HG03575 (cell line): ENCODE data around the gene ARHGEF3.

Source experiments
- ATAC-seq: cut with Tn5 transposase; IDR thresholded peaks from one replicate; pipeline ENCODE4 v1.9.1; 2021; ENCODE audit not compliant: unreplicated experiment, insufficient number of reproducible peaks, low FRiP score; ENCODE audit errors: extremely low read depth

ARHGEF3 gene

GRCh38 chr3:56800832-56801661 lies 702 bp downstream of the ARHGEF3 start:
- ATAC-seq, result no peak

DNA sequence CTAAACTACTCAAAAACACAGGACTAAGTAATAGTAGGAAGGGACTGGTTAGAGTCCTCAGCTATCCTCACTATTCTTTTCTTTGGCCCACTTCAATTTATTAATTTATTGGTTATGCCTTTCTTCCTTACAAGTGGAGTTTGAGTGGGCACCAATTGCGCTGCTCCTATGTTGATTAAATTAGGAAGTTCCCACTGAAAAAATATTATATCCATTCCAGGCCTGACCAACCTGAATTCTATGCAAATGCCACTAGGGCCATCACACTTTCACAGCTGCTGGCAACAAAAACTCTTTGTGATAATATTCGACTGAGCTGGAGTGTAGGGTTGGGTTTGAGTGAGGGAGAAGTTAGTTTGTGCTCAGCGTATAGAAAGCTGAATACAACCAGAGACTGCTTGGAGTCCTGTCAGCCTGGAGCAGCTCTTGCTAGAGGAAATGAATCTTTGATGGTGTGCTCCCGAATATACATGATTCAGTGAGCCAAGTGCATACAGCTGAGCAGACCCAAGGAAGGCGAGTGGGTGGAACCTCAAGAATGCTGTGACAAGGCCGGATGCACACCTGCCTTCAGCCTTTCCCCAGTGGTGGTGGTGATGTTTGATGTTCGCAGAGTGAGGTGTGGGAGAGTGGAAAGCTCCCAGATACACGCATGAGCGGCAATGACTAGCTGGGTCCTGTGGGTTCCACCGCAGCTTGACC lies 1.5 kb downstream of the ARHGEF3 start:
- no peak for ATAC-seq

DNA sequence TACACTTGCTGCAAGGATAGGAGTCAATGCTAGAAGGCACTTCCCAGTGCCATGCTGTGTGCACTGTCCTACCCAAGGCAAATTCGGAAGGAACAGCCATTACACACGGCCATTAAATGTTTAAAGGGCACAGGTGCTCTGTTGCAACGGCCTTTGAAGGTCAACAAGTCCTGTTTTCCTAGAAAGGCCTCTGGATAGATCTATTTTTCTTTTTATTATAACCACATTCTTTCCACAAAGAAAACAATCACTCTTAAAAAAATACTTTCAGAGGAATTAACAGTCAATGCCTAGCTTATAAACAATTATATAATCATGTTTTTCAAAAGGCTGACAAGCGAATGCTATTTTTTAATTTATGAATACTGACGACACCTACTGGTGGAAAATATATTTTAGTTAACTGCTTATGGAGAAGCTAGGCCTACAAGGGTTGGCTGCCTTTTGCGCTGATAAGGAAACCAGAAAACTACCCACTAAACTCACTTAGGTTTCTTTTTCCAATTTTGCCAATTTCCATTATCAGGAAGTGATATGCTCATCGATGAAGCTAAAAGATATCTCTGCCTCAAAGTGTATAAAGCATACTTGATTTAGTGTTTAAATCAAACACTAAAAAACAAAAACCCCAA lies 2.4 kb downstream of the ARHGEF3 start:
- ATAC-seq, result no peak

DNA sequence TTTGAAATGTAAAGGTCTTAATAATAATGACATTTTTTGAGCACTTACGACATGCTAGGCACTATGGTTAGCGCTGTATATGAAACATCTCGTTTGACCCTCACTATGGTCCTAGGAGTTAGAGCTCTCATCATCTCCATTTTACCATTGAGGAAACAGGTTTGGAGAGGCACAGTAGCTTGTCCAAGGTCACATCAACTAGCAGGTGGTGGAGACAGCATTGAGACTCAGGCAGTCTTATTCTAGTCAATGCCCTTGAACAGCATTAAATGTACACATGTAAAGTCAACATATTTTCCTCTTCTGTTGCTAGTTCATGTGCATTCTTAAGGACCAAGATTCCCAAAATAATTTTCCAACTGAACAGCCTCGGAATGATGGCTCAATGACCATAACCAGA lies 4.8 kb downstream of the ARHGEF3 start:
- ATAC-seq, result no peak

- no peak for ATAC-seq
These were observed 5.5 kb downstream of the ARHGEF3 start for GRCh38 chr3:56796202-56796601.

DNA sequence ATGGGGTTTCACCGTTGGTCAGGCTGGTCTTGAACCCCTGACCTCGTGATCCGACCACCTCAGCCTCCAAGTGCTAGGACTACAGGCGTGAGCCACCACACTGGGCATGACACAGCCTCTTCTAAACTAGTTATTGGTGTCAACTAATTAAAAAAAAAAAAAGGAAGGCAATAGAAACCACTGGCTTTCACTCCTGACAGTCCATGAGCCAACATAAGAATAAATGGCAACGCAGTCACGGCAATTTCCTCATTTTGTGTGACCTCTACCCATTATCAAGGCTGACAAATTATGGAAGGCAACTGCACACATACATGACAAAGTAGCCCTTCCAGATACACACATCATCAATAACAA lies 5.9 kb downstream of the ARHGEF3 start:
- ATAC-seq, result no peak

DNA sequence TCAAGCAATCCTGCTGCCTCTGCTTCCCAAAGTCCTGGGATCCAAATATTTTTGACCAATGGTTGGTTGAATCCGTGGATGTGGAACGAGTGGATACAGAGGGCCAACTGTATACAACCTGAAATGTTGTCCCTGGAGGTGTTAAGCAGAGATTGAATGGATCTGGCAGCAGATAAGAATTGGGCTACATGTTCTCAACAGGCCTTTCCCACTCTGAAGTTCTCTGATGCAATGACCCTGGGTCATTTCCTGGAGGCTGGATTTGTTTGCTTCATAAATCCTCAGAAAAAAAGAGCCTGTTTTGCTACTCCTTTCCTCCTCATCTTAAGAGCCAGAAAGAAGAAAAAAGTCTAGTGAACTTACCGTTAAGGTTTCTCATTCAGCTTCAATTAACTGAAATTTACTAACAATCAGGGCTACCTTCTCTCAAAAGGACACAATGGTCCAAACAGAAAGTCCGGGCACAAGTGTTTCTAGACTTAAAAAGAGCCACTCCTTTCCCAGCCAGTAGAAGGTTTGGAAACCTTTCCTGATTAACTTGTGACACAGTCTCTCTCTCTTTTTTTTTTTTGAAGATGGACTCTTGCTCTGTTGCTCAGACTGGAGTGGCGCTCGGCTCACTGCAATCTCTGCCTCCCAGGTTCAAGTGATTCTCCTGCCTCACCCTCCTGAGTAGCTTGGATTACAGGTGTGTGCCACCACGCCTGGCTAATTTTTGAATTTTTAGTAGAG lies 6.5 kb downstream of the ARHGEF3 start:
- ATAC-seq, result no peak

- ATAC-seq, result no peak
These were observed 9.6 kb downstream of the ARHGEF3 start for GRCh38 chr3:56792193-56792592.

- no peak for ATAC-seq
These were observed 11.5 kb downstream of the ARHGEF3 start for GRCh38 chr3:56790016-56790821.

- no peak for ATAC-seq
These were observed 12.7 kb downstream of the ARHGEF3 start for GRCh38 chr3:56789076-56789475.

DNA sequence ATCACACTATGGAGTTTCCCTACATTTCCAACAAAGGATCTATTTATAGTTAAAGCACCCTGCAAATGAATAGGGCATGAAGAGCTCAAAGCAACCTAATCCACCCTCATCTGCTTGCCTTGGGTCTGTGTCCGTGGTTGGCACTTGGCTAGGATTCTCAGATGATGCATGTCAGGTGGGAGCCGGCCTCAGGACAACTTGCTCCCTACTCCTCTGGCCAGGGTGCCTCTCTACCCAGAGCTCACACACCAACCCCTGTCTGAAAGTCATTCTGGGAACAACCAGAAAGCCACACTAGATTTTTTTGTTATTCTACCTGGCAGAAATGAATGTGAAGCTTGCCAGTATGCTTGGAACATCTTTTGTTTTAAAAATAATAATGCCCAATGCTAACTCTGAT lies 13.2 kb downstream of the ARHGEF3 start:
- no peak for ATAC-seq

GRCh38 chr3:56787784-56788256 lies 13.9 kb downstream of the ARHGEF3 start:
- ATAC-seq, result no peak

DNA sequence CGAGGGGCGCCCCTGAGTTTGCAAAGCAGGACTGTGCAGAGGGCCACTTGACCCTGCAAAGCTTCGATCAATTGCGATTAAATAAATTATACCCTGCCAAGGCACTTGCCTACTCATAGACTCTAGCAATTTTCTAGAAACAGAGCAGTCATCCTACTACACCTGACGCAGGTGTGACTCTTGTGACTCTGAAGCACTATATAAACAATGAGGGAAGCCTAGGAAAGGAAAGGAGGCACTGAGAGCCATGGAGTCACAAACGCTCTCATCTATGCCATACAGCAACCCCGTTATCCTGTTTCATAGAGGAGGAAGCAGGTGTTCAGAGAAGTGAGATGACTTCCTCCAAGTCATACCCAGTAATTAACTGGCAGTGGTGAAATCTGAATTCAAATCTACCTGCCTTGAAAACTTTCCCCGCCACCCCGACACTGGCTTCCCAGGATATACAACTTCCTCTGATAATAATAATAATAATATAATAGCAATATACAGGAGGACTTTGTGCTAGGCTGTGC lies 14.4 kb downstream of the ARHGEF3 start:
- no peak for ATAC-seq

- no peak for ATAC-seq
These were observed 16.2 kb downstream of the ARHGEF3 start for GRCh38 chr3:56785499-56785898.

DNA sequence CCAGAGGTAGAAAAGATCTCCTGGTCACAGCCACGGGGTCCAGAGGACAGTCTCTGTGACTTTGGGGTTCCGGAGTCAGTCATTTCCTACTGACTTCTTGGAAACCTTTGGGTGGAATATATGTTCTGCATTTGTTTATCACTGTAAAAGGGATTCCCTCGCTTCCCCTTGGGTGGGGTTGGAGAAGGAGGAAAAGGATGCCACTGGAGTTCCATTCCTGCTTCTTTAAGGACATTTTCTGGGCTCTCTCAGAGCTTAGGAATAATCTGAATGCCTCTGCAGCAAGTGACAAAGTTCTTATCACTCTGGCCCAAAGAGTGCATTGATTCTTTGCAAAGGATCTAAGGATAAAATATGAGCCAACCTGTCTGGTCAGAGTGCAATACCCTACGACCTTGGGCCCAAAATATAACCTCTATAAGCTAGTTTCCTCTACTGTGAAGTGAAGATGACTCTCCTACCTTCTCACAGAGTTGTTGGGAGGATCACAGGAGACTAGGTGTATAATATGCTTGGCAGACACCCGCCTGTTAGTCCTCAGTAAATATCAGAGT lies 17.2 kb downstream of the ARHGEF3 start:
- ATAC-seq, result no peak

DNA sequence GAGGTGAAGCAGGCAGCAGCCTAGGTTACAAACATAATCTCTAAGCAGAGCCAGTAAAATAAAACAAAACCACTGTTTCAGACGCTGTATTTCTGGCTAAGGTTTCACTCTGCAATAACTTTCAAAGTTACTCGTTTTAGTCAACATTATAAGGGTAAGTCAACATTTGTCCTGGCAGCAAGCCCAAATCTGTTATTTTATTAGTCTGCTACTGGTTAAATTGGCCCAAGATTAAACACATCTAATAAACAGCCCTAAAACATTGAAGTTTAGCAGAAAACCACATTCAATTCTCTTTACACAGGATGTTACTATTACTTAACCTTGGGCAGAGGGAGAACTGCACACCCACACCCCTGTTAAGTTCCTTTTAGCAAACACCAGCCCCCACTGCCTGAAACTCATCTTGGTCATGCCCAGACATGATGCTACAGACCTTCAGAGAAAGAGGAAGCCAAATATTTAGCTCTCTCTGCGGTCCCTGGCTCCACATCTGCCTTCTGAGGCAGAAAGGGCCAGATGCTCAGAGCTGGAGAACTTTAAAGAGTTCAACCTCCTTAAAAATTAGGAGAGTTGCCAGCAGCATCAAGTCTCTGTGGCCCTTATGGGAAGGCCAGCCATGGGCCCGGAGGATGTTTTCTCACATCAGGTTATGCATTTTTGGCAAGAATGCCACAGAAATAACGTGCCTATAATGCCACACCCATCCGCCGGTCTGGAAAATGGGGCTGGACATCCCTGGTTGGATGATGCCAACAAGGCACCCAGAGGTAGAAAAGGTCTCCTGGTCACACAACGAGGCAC lies 17.9 kb downstream of the ARHGEF3 start:
- ATAC-seq, result peak; percentile 89

DNA sequence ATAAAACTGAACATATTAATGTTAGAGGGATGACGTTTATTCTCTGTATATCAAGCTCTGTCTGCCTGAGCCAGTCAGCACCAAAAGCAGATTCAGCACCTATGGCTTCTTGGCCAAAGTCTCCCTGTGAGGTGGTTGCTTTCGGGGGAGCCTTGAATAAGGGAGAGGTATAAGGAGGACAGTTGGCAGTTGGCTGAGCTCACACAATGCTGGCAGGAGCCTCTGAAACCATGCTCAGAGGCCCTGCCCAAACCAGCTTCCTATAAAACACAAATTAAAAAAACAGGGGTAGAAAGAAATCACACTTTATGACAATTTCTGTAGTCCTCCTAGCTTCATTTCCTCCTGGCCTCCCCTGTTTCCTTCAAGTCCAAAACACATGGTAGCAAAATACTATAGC lies 18.8 kb downstream of the ARHGEF3 start:
- ATAC-seq, result no peak
